K562 (cell line): ENCODE data around the gene OSCP1. TPM values are rescaled to one million over a fixed set of nuclear protein-coding genes. Genes with fewer than 3 reads are reported as not detected.
A peak's percentile ranks its signal among the peaks of the same experiment; 100 is the strongest.

ENCODE experiments used
- EP300 ChIP-seq: IDR thresholded peaks from 2 replicates; pipeline ENCODE4 v1.6.1; 2012; ENCODE audit warnings: low read length, improper control_type of control experiment
- HBP1 ChIP-seq: fragments of 450-650 bp; formaldehyde crosslinking; IDR thresholded peaks from 2 replicates; pipeline ENCODE4 v1.4.0; 2022; ENCODE audit warnings: missing genetic modification characterization
- HES1 ChIP-seq: fragments of 450-650 bp; IDR thresholded peaks from 2 replicates; pipeline ENCODE4 v1.6.1; 2016; ENCODE audit warnings: low read depth, mild to moderate bottlenecking, moderate library complexity
- HNRNPH1 ChIP-seq: fragments of 200-400 bp; formaldehyde crosslinking; optimal IDR thresholded peaks from 2 replicates; pipeline ENCODE3; 2017; ENCODE audit warnings: low read depth, mild to moderate bottlenecking, low read length, moderate library complexity
- KLF13 ChIP-seq: fragments of 450-650 bp; IDR thresholded peaks from 2 replicates; pipeline ENCODE4 v1.6.1; 2016; ENCODE audit warnings: missing genetic modification characterization, low read depth, mild to moderate bottlenecking, missing compliant biosample characterization, moderate library complexity, borderline replicate concordance
- MAFF ChIP-seq: IDR thresholded peaks from 2 replicates; pipeline ENCODE4 v1.6.1; 2012; ENCODE audit warnings: low read length, improper control_type of control experiment
- MECOM ChIP-seq: fragments of 250-450 bp; sonication (Bioruptor Pico); IDR thresholded peaks from 2 replicates; pipeline ENCODE4 v1.8.0; 2022; ENCODE audit warnings: inconsistent platforms
- MXI1 ChIP-seq: IDR thresholded peaks from 2 replicates; pipeline ENCODE4 v1.6.1; 2011; ENCODE audit warnings: low read depth, mild to moderate bottlenecking, improper control_type of control experiment, low read length
- NEUROD1 ChIP-seq: fragments of 150-350 bp; IDR thresholded peaks from 2 replicates; pipeline ENCODE4 v1.6.1; 2014; ENCODE audit warnings: borderline replicate concordance, low read length, low read depth; ENCODE audit not compliant: partially characterized antibody
- NKRF ChIP-seq: fragments of 450-650 bp; IDR thresholded peaks from 2 replicates; pipeline ENCODE4 v1.6.1; 2016; ENCODE audit warnings: borderline replicate concordance
- RB1 ChIP-seq: fragments of 450-650 bp; IDR thresholded peaks from 2 replicates; pipeline ENCODE4 v1.6.1; 2017; ENCODE audit warnings: low read depth, mild to moderate bottlenecking
- RUNX1 ChIP-seq: sonication (generic); IDR thresholded peaks from 2 replicates; pipeline ENCODE4 v1.6.1; 2016; ENCODE audit warnings: antibody characterized with exemption, low read depth
- SETDB1 ChIP-seq: IDR thresholded peaks from one replicate; pipeline ENCODE4 v1.6.1; 2012; ENCODE audit warnings: low read length, control low read depth, inconsistent platforms
- TBP ChIP-seq: optimal IDR thresholded peaks from 2 replicates; pipeline ENCODE3; 2011; ENCODE audit warnings: low read depth, low read length, improper control_type of control experiment
- TCF15 ChIP-seq: fragments of 250-450 bp; sonication (Bioruptor Pico); IDR thresholded peaks from 2 replicates; pipeline ENCODE4 v1.8.0; 2022; ENCODE audit warnings: moderate library complexity, mild to moderate bottlenecking, inconsistent platforms
- TRIM25 ChIP-seq: fragments of 450-650 bp; IDR thresholded peaks from 2 replicates; pipeline ENCODE4 v1.7.0; 2016; ENCODE audit warnings: borderline replicate concordance
- ZC3H11A ChIP-seq: IDR thresholded peaks from 2 replicates; pipeline ENCODE4 v1.6.1; 2012; ENCODE audit warnings: low read depth, low read length, improper control_type of control experiment
- ZNF175 ChIP-seq: fragments of 200-800 bp; sonication (Bioruptor generic); IDR thresholded peaks from 2 replicates; pipeline ENCODE4 v1.6.1; 2016; ENCODE audit warnings: low read depth, mild to moderate bottlenecking, missing genetic modification characterization, missing compliant biosample characterization
- ZNF316 ChIP-seq: fragments of 450-650 bp; IDR thresholded peaks from 2 replicates; pipeline ENCODE4 v1.6.1; 2016
- ZNF584 ChIP-seq: fragments of 200-800 bp; sonication (Bioruptor generic); IDR thresholded peaks from 2 replicates; pipeline ENCODE4 v1.6.1; 2016; ENCODE audit warnings: low read depth, mild to moderate bottlenecking, missing genetic modification characterization, missing compliant biosample characterization
- ZNF766 ChIP-seq: fragments of 200-800 bp; sonication (Bioruptor generic); conservative IDR thresholded peaks from 2 replicates; pipeline ENCODE4 v1.6.1; 2016; ENCODE audit warnings: missing genetic modification characterization, missing compliant biosample characterization
- ZNF778 ChIP-seq: fragments of 450-650 bp; formaldehyde crosslinking; IDR thresholded peaks from 2 replicates; pipeline ENCODE4 v1.4.0; 2020; ENCODE audit warnings: mild to moderate bottlenecking, moderate library complexity
- polyA plus RNA-seq, 8 experiments: library from polyadenylated mRNA; depleted of rRNA in 4 of 8; stranded (reverse) in 5 of 8; unstranded in 3 of 8; fragments of >200 nt; fragmentation: Nextera tagmentation in 2 of 8; fragmentation: Illumina TruSeq in 1 of 8; extraction: Ambion mirVana in 2 of 8; extraction: Trizol in 1 of 8; gene quantifications; 2 replicates each; pipeline versions ENCODE4 v1.2.1 to v1.2.3, GENCODE V29; 2011 to 2014; ENCODE audit warnings: inconsistent platforms in 1 of 8, missing spikeins in 1 of 8
- total RNA-seq, 7 experiments: library from RNA; depleted of rRNA in 6 of 7; stranded (reverse); fragments of >200 nt in 6 of 7; fragmentation: Illumina TruSeq in 2 of 7; extraction: Trizol in 2 of 7; gene quantifications; 2 replicates each; pipeline versions ENCODE4 v1.2.1 to v1.2.3, GENCODE V29; 2011 to 2021; ENCODE audit warnings: low replicate concordance in 1 of 7

OSCP1 gene
- total and polyA plus RNA-seq, 9 of the 15 experiments (the other 6 are each of a cell fraction or from before 2014, with no cell fraction given): 0.15 to 0.40 (median 0.33) TPM; not detected in 5

GRCh38 chr1:36387141-36387949 is 62.9 kb downstream of the OSCP1 start (continued):
- TF ChIP-seq HBP1 (CRISPR knock-in tag) (peak; percentile 87), RUNX1 (no peak), HES1 (no peak), KLF13 (no peak), TCF15 (CRISPR knock-in tag) (no peak), MXI1 (0 out of 2 replicates have a peak, but pooled peaks have one; percentile 28), TBP (no peak), ZNF316 (no peak), MECOM (0 out of 2 replicates have a peak, but pooled peaks have one; percentile 22), ZNF778 (CRISPR knock-in tag) (no peak), TRIM25 (no peak), HNRNPH1 (no peak), MAFF (0 out of 2 replicates have a peak, but pooled peaks have one; percentile 2), SETDB1 (no peak), NEUROD1 (peak; percentile 37), ZC3H11A (peak; percentile 77; the same call in 1 of the 2 replicates), ZNF584 (no peak; the same call in 1 of the 2 replicates), ZNF175 (CRISPR knock-in tag) (peak; percentile 89; the same call in 1 of the 2 replicates), ZNF766 (CRISPR knock-in tag) (peak; percentile 4; the same call in 1 of the 2 replicates), EP300 (peak; percentile 31), RB1 (no peak), NKRF (no peak)
